Keratinocyte (primary cell): ENCODE measurements around the gene RAB3D. TPM values are rescaled to one million over a fixed set of nuclear protein-coding genes. Genes with fewer than 3 reads are reported as not detected.

Source experiments
- DNase-seq: peaks from one replicate; pipeline ENCODE4 v3.0.0-alpha.2; 2011; ENCODE audit warnings: low read depth, missing footprints, low spot score
- FAIRE-seq: peaks from 2 replicates; lab custom pipeline; 2011; peaks lifted over from hg19 to GRCh38; lab: Jason Lieb, UNC
- H2AFZ ChIP-seq: 2 replicates; pipeline ENCODE4 v1.6.0; 2012; ENCODE audit warnings: low read length, control low read depth, inconsistent platforms; ENCODE audit not compliant: control insufficient read depth
- H3K27ac ChIP-seq: 2 replicates; pipeline ENCODE4 v1.5.1; 2011; ENCODE audit warnings: low read length; ENCODE audit not compliant: control insufficient read depth, insufficient read depth
- H3K27me3 ChIP-seq: 3 replicates; pipeline ENCODE4 v1.6.0; 2011; ENCODE audit warnings: low read length; ENCODE audit not compliant: control insufficient read depth, insufficient read depth; ENCODE audit errors: extremely low read depth
- H3K36me3 ChIP-seq, 2 experiments: 2 replicates in 1 of 2; 3 replicates in 1 of 2; pipeline ENCODE4 v1.5.1; 2011; ENCODE audit warnings: low read length in 2 of 2, mild to moderate bottlenecking in 1 of 2; ENCODE audit not compliant: control insufficient read depth in 2 of 2, insufficient read depth in 2 of 2; ENCODE audit errors: extremely low read depth in 1 of 2
- H3K4me1 ChIP-seq: 3 replicates; pipeline ENCODE4 v1.5.1; 2011; ENCODE audit warnings: low read length; ENCODE audit not compliant: control insufficient read depth, insufficient read depth; ENCODE audit errors: extremely low read depth
- H3K4me2 ChIP-seq: 3 replicates; pipeline ENCODE4 v1.6.0; 2011; ENCODE audit warnings: low read depth, low read length; ENCODE audit not compliant: control insufficient read depth, insufficient read depth; ENCODE audit errors: extremely low read depth
- H3K4me3 ChIP-seq, 3 experiments: fragments of 200-600 bp in 1 of 3; sonication (generic) in 1 of 3; 2 replicates in 2 of 3; 3 replicates in 1 of 3; pipeline ENCODE4 v1.5.1; 2011 to 2016; ENCODE audit warnings: low read length in 3 of 3, mild to moderate bottlenecking in 3 of 3, control low read depth in 2 of 3, inconsistent platforms in 1 of 3, low read depth in 1 of 3, mixed read lengths in 1 of 3, mixed run types in 1 of 3, moderate library complexity in 1 of 3; ENCODE audit not compliant: control insufficient read depth in 2 of 3, insufficient read depth in 2 of 3; ENCODE audit errors: extremely low read depth in 1 of 3
- H3K79me2 ChIP-seq: 2 replicates; pipeline ENCODE4 v1.6.0; 2012; ENCODE audit warnings: low read length; ENCODE audit not compliant: control insufficient read depth, insufficient read depth
- H3K9ac ChIP-seq: 3 replicates; pipeline ENCODE4 v1.6.0; 2011; ENCODE audit warnings: low read length; ENCODE audit not compliant: control insufficient read depth, insufficient read depth; ENCODE audit errors: extremely low read depth
- H3K9me1 ChIP-seq: 3 replicates; pipeline ENCODE4 v1.6.0; 2011; ENCODE audit warnings: low read length; ENCODE audit not compliant: control insufficient read depth, insufficient read depth; ENCODE audit errors: extremely low read depth
- H3K9me3 ChIP-seq: 2 replicates; pipeline ENCODE4 v1.5.1; 2012; ENCODE audit warnings: low read depth, low read length; ENCODE audit not compliant: control insufficient read depth
- H4K20me1 ChIP-seq: 3 replicates; pipeline ENCODE4 v1.6.0; 2011; ENCODE audit warnings: low read length; ENCODE audit not compliant: control insufficient read depth, insufficient read depth; ENCODE audit errors: extremely low read depth
- CTCF ChIP-seq, 3 experiments: IDR thresholded peaks in 1 of 3; conservative IDR thresholded peaks in 1 of 3; optimal IDR thresholded peaks in 1 of 3; 2 replicates in 2 of 3; 3 replicates in 1 of 3; pipeline versions ENCODE3 to v1.5.1; 2011; ENCODE audit warnings: low read length in 3 of 3, mild to moderate bottlenecking in 3 of 3, moderate library complexity in 2 of 3, control low read depth in 1 of 3, inconsistent platforms in 1 of 3; ENCODE audit not compliant: insufficient read depth in 2 of 3; ENCODE audit errors: extremely low read depth in 1 of 3
- EZH2 ChIP-seq: IDR thresholded peaks from one replicate; pipeline ENCODE4 v1.6.1; 2012; ENCODE audit warnings: inconsistent platforms, mild to moderate bottlenecking, low read length, moderate library complexity
- dilution Hi-C: fragments of 300-500 bp; cut with MboI; formaldehyde crosslinking; loops from one replicate; pipeline ENCODE4 v1.7.0; 2020; ENCODE audit warnings: low sequenced_read_pairs; ENCODE audit not compliant: extremely low pct_ligation_motif_present
- polyA plus RNA-seq, 5 experiments: library from polyadenylated mRNA; depleted of rRNA in 3 of 5; stranded (reverse) in 3 of 5; stranded (forward) in 1 of 5; unstranded in 1 of 5; fragments of >200 nt; gene quantifications; 1 replicate in 1 of 5; 2 replicates in 3 of 5; 3 replicates in 1 of 5; pipeline versions ENCODE4 v1.2.1 to v1.2.3, GENCODE V29; 2011 to 2012; ENCODE audit warnings: missing spikeins in 2 of 5, low read depth in 1 of 5, low replicate concordance in 1 of 5

Gene RAB3D
- polyA plus RNA-seq, 1 donor (not counting 4 experiments of a cell fraction or from before 2014, with no cell fraction given), result 63.1 TPM

GRCh38 chr19:11361037-11361770 is 21.7 kb upstream of the RAB3D start:
- H3K4me2 ChIP-seq, result peak overlapping the region; percentile 27
- no peak overlapping the region for H3K4me3 ChIP-seq
- no peaks in the 10 kb centered on the region for H3K9me1 ChIP-seq
- H3K79me2 ChIP-seq, result no peaks in the 10 kb centered on the region
- DNase-seq (no peak), FAIRE-seq (no peak)
- H3K9ac ChIP-seq, result no peak overlapping the region
- H3K9me3 ChIP-seq, result no peaks in the 10 kb centered on the region
- no peaks in the 10 kb centered on the region for H4K20me1 ChIP-seq
- dilution Hi-C loops, result no loop called here
- peaks cover 0 to 5% of the 10 kb centered on the region in 2 experiments for H3K36me3 ChIP-seq
- H3K4me1 ChIP-seq, result peaks cover 6% of the 10 kb centered on the region
- H3K27me3 ChIP-seq, result no peaks in the 10 kb centered on the region
- H3K27ac ChIP-seq, result no peak overlapping the region
- TF ChIP-seq CTCF (optimal IDR thresholded peaks at IDR 0.05 in 1 of 3, IDR thresholded peaks at IDR 0.05 in 1 of 3, conservative IDR thresholded peaks at IDR 0.05 in 1 of 3; ENCODE audit: extremely low read depth in 1 of 3, insufficient read depth in 2 of 3, low read length in 3 of 3), result no peak
- TF ChIP-seq EZH2, result no peak
- H2AFZ ChIP-seq, result no peak overlapping the region

DNA sequence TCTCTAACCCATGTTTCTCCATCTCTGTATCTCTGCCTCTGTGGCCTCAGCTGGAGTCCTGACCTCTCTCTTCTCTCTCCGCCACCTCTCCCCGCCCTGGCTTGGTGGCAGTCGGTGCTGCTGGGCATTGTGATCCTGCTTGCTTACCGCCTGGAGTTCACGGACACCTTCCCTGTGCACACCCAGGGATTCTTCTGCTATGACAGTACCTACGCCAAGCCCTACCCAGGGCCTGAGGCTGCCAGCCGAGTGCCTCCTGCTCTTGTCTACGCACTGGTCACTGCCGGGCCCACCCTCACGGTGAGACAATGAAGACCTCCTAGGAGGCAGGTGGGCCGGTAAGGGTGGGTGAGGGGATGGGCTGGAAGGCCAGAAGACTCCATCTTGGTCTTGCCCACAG is 20.0 kb upstream of the RAB3D start:
- no peaks in the 10 kb centered on the region for H4K20me1 ChIP-seq
- H3K4me1 ChIP-seq, result peaks cover 12% of the 10 kb centered on the region
- H2AFZ ChIP-seq, result no peak overlapping the region
- TF ChIP-seq CTCF (optimal IDR thresholded peaks at IDR 0.05 in 1 of 3, IDR thresholded peaks at IDR 0.05 in 1 of 3, conservative IDR thresholded peaks at IDR 0.05 in 1 of 3; ENCODE audit: extremely low read depth in 1 of 3, insufficient read depth in 2 of 3, low read length in 3 of 3), result no peak
- TF ChIP-seq EZH2, result no peak
- no peaks in the 10 kb centered on the region for H3K27me3 ChIP-seq
- H3K9me3 ChIP-seq, result no peaks in the 10 kb centered on the region
- no peak overlapping the region for H3K4me3 ChIP-seq
- no peak overlapping the region for H3K9ac ChIP-seq
- dilution Hi-C loops, result no loop called here
- no peak for FAIRE-seq
- no peak overlapping the region for H3K27ac ChIP-seq
- peaks cover 0 to 3% of the 10 kb centered on the region in 2 experiments for H3K36me3 ChIP-seq
- no peak overlapping the region for H3K4me2 ChIP-seq
- H3K79me2 ChIP-seq, result no peaks in the 10 kb centered on the region
- DNase-seq, result no peak
- peaks cover 2% of the 10 kb centered on the region for H3K9me1 ChIP-seq
